Suprapubic skin (tissue), 4 donors: ENCODE results near the gene TMEM131.

Source experiments
- POLR2A ChIP-seq, 2 donors: fragments of 450-650 bp; IDR thresholded peaks; one replicate each; pipeline ENCODE4 v1.6.1; 2017; ENCODE audit warnings: antibody characterized with exemption in 2 of 2, mild to moderate bottlenecking in 2 of 2, moderate library complexity in 2 of 2
- POLR2AphosphoS5 ChIP-seq, 3 donors: sonication (generic); formaldehyde crosslinking; IDR thresholded peaks; one replicate each; pipeline ENCODE4 v1.6.1; 2017; ENCODE audit warnings: antibody characterized with exemption in 3 of 3

DNA sequence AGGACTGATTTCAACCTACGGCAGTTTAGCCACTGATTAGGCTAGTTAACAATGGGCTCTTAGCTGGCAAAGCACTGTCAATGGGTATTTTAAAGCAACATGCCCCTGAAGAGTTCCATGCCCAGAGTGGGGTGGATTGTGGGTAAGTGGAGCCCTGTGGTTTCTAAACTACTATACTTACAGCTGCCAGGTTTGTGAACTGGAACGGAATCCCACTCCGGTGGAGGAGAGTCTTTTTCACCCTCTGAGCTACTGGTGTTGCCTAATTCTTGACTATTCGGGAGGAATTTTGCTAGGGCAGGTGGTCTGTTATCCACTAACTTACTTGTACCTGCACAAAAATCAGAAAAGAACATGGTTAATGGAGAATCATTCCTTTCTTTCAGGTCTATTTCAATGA is 229.8 kb downstream of the TMEM131 start:
- TF ChIP-seq POLR2AphosphoS5 (IDR thresholded peaks at IDR 0.05) (no peak), POLR2A (IDR thresholded peaks at IDR 0.05) (no peak)
